HG03103 (cell line): ENCODE measurements around the gene SH3RF3.

Experiments used
- ATAC-seq: cut with Tn5 transposase; IDR thresholded peaks from one replicate; pipeline ENCODE4 v1.9.1; 2021; ENCODE audit warnings: low read depth; ENCODE audit not compliant: unreplicated experiment

SH3RF3 gene

GRCh38 chr2:109438773-109439389 lies 309.9 kb downstream of the SH3RF3 start:
- ATAC-seq, result no peak

GRCh38 chr2:109439390-109439786 lies 310.4 kb downstream of the SH3RF3 start:
- no peak for ATAC-seq

GRCh38 chr2:109439986-109440385 lies 311.0 kb downstream of the SH3RF3 start:
- ATAC-seq, result no peak

GRCh38 chr2:109440499-109441156 lies 311.6 kb downstream of the SH3RF3 start:
- no peak for ATAC-seq

- ATAC-seq, result no peak
These were observed 313.8 kb downstream of the SH3RF3 start for GRCh38 chr2:109442715-109443319.

- ATAC-seq, result no peak
These were observed 315.9 kb downstream of the SH3RF3 start for GRCh38 chr2:109444916-109445315.

GRCh38 chr2:109446278-109447131 lies 317.5 kb downstream of the SH3RF3 start:
- no peak for ATAC-seq

- ATAC-seq, result no peak
These were observed 318.3 kb downstream of the SH3RF3 start for GRCh38 chr2:109447251-109447661.

- ATAC-seq, result no peak
These were observed 318.8 kb downstream of the SH3RF3 start for GRCh38 chr2:109447776-109448175.

GRCh38 chr2:109448207-109448606 lies 319.2 kb downstream of the SH3RF3 start:
- ATAC-seq, result no peak

GRCh38 chr2:109448946-109449788 lies 320.2 kb downstream of the SH3RF3 start:
- ATAC-seq, result no peak

GRCh38 chr2:109450574-109451273 lies 321.7 kb downstream of the SH3RF3 start:
- ATAC-seq, result no peak

GRCh38 chr2:109451671-109452070 lies 322.7 kb downstream of the SH3RF3 start:
- ATAC-seq, result no peak

- ATAC-seq, result no peak
These were observed 323.6 kb downstream of the SH3RF3 start for GRCh38 chr2:109452318-109453305.

GRCh38 chr2:109453371-109453995 lies 324.5 kb downstream of the SH3RF3 start:
- ATAC-seq, result no peak

- no peak for ATAC-seq
These were observed 325.3 kb downstream of the SH3RF3 start for GRCh38 chr2:109454304-109454703.

GRCh38 chr2:109454765-109455394 lies 325.9 kb downstream of the SH3RF3 start:
- ATAC-seq, result no peak
